Activated CD4-positive, alpha-beta T cell treated with anti-CD3 and anti-CD28 coated beads, Interleukin-2, amount 50 U/mL, for 16 hours (primary cell): Measurements from ENCODE around the gene LTBP2.
"Not testable (repeated sequence)": the region's sequence is repeated elsewhere in the genome, so short reads cannot be mapped to it uniquely, and the experiment has no call there.

Source experiments
- DNase-seq: peaks from one replicate; pipeline ENCODE4 v3.0.0-alpha.2; 2020

LTBP2 gene

GRCh38 chr14:74547331-74547927 is 64.6 kb downstream of the LTBP2 start:
- no peak for DNase-seq

GRCh38 chr14:74546416-74546815 is 65.6 kb downstream of the LTBP2 start:
- DNase-seq = no peak

DNA sequence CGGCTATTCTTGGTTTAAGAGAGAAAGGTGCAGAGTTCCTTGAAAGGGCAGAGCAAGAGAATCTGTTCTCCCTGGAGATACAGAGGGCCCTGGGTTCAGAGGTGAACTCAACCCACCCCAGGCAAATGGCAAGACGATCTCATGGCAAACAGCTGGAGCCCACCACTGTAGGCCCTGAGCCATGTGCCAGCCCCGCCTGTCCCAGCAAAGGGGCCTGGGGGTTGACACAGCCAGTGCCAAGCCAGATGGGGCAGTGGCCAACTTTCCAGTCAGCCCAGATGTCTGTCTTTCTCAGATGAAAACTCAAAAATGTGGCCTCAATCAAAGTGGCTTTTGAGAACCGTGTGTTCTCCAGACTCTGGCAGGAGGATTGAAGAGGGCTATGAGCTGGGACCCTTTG is 66.7 kb downstream of the LTBP2 start:
- no peak for DNase-seq

- DNase-seq = no peak
Measured at GRCh38 chr14:74543771-74544438, 68.1 kb downstream of the LTBP2 start.

GRCh38 chr14:74542056-74542685 is 69.9 kb downstream of the LTBP2 start:
- DNase-seq = no peak

- no peak for DNase-seq
Measured at GRCh38 chr14:74541225-74541624, 70.8 kb downstream of the LTBP2 start.

- DNase-seq = no peak
Measured at GRCh38 chr14:74539503-74539902, 72.5 kb downstream of the LTBP2 start.

- no peak for DNase-seq
Measured at GRCh38 chr14:74538411-74539391, 73.3 kb downstream of the LTBP2 start.

GRCh38 chr14:74536336-74536735 is 75.7 kb downstream of the LTBP2 start:
- not testable (repeated sequence) for DNase-seq

GRCh38 chr14:74535756-74536325 is 76.2 kb downstream of the LTBP2 start:
- DNase-seq = no peak

GRCh38 chr14:74533576-74533975 is 78.5 kb downstream of the LTBP2 start:
- DNase-seq = no peak

DNA sequence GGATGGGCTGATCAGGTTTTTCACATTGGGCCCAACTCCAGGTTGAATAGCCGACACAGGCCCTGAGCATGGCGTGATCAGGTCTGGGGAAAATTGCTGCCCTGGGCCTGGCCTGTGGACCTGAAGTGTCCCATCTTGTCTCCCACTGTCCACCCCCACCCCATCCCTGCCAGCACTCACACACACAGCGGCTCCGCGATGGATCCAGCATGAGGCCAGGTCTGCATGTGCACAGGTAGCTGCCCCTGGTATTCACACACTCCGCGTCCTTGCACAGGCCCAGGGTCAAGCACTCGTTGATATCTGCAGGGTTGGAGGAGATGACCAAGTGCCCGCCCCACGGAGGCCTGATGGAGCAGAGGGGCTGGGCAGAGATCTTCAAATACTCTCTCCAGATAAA is 79.8 kb downstream of the LTBP2 start:
- DNase-seq = no peak

- no peak for DNase-seq
Measured at GRCh38 chr14:74531467-74531866, 80.6 kb downstream of the LTBP2 start.

DNA sequence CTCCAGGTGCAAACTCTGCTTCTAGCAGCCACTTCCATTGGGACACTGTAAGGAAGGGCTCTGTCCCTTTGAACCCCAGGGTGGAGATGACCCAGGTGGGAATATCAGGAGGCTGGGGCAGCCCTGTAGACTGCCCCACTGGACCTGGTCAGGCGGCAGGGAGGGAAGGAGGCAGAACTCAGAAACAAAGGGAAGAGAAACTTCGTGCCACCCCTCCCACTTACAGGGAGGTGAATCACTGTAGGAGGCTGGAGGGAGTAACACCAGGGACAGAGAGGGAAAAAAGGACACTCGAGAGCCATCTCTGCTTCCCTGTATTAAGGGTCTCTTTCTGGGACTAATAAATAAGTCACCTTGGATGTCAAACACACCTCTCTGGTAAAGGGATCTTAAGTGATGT is 81.0 kb downstream of the LTBP2 start:
- DNase-seq = no peak

DNA sequence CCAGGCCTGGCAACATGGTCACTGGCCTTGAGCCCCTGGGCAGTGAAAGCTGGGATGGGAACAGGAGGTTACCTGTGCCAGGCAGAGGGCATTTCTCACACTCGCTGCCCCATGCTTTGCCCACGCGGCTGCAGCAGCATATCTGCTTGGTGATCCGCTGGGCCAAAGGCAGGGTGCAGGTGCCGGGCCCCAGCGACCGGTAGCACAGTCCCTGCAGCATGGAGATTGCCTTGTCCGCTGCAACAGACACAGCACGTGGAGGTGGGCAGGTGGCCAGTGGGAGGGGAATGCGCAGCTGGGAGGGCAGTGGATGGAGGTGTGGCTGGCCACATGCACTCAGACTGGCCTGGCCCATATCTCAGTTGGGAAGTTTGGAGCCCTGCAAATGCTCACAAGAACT is 83.2 kb downstream of the LTBP2 start:
- no peak for DNase-seq

- DNase-seq = no peak
Measured at GRCh38 chr14:74528406-74528805, 83.6 kb downstream of the LTBP2 start.

GRCh38 chr14:74527736-74528280 is 84.2 kb downstream of the LTBP2 start:
- DNase-seq = no peak

GRCh38 chr14:74526854-74527585 is 85.0 kb downstream of the LTBP2 start:
- DNase-seq = no peak

DNA sequence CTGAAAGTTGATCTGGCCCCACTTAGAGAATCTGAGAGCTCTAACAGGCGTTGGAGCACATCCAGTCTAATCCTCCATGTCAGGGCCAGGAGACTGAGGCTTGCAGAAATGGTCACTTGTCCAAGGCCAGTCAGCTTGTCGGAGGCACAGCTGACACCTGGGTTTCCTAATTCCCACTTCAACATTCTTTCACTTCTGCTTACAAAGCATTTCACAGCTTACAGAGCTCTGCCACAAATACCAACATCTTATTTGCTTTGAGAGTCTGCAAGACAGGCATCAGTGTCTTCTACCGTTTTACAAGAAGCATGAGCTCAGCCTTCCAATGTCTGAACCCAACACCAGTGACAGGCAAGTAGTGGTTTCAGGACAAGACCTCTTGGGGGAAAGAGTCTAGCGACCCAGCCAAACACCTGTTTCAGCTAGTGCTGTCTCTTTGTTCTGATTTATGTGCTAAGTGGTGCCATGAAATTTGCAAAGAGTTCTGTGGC is 86.6 kb downstream of the LTBP2 start:
- DNase-seq = no peak

- DNase-seq = no peak
Measured at GRCh38 chr14:74524812-74525135, 87.3 kb downstream of the LTBP2 start.

GRCh38 chr14:74524076-74524811 is 87.8 kb downstream of the LTBP2 start:
- no peak for DNase-seq
